ENCODE results near the gene DGCR8.
A peak's percentile ranks its signal among the peaks of the same experiment; 100 is the strongest.

DGCR8 gene

GRCh38 chr22:20135806-20136602 is 56.0 kb downstream of the DGCR8 start:
- no peak for DNase-seq

GRCh38 chr22:20136603-20136873 is 56.5 kb downstream of the DGCR8 start:
- DNase-seq, result no peak

GRCh38 chr22:20137113-20137512 is 57.1 kb downstream of the DGCR8 start:
- no peak for DNase-seq

- DNase-seq, result peak in 24 of 56 donors; percentile 8 to 72 (median 44)
Measured at GRCh38 chr22:20137671-20138416, 57.8 kb downstream of the DGCR8 start.

GRCh38 chr22:20138417-20138738 is 58.3 kb downstream of the DGCR8 start:
- peak in 6 of 56 donors; percentile 21 to 61 (median 50) for DNase-seq

GRCh38 chr22:20138868-20139267 is 58.8 kb downstream of the DGCR8 start:
- no peak for DNase-seq

DNA sequence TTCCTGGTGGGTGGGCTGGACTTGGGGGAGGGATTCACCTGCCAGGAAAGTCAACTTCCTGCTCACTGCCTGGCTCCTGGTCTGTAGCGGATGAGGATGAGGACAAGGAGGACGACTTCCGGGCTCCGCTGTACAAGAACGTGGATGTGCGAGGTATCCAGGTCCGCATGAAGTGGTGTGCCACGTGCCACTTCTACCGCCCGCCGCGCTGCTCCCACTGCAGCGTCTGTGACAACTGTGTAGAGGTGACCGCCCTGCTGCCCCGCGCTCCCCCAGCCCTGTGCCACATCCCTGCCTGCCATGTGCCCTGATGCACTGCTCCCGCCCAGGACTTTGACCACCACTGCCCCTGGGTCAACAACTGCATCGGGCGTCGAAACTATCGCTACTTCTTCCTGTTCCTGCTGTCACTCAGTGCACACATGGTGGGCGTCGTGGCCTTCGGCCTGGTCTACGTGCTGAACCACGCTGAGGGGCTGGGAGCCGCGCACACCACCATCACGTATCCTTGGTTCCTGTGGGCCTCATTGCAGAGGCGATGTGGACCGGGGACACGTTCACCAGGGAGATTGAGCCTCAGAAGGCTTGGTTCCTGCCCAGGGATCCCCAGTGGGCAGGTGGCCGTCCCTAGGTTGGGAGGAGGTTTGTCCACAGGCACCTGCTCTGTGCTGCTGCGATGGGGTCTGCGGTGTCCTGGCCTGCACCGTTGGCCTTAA is 59.5 kb downstream of the DGCR8 start:
- no peak for DNase-seq

DNA sequence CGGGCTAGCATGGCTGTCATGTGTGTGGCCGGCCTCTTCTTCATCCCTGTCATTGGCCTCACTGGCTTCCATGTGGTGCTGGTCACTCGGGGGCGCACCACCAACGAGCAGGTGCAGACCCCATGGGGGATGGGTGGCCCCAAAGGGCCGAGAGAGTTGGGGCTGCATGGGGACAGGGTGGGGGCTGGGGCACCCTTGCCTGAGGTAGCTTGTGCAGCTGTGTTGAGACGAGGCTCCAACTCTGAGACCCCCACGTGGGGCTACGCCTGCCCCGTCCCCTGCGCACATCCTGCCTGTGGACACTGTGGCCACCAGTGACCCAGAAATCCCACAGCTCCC is 60.0 kb downstream of the DGCR8 start:
- no peak for DNase-seq

DNA sequence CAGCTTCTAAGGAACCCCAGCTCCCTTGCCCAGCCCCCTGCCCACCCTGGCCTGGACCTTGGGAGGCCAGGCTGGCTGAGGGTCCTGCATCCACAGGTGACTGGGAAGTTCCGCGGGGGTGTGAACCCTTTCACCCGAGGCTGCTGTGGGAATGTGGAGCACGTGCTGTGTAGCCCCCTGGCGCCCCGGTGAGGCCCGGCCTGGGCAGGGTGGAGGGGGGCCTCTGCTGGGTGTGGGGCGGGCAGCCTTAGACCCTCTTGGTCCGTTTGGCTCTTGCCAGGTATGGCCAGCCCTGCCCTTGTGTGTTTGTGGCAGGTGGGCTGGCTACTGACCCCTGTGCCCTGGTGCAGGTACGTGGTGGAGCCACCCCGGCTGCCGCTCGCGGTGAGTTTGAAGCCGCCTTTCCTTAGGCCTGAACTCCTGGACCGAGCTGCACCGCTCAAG is 60.5 kb downstream of the DGCR8 start:
- no peak for DNase-seq

DNA sequence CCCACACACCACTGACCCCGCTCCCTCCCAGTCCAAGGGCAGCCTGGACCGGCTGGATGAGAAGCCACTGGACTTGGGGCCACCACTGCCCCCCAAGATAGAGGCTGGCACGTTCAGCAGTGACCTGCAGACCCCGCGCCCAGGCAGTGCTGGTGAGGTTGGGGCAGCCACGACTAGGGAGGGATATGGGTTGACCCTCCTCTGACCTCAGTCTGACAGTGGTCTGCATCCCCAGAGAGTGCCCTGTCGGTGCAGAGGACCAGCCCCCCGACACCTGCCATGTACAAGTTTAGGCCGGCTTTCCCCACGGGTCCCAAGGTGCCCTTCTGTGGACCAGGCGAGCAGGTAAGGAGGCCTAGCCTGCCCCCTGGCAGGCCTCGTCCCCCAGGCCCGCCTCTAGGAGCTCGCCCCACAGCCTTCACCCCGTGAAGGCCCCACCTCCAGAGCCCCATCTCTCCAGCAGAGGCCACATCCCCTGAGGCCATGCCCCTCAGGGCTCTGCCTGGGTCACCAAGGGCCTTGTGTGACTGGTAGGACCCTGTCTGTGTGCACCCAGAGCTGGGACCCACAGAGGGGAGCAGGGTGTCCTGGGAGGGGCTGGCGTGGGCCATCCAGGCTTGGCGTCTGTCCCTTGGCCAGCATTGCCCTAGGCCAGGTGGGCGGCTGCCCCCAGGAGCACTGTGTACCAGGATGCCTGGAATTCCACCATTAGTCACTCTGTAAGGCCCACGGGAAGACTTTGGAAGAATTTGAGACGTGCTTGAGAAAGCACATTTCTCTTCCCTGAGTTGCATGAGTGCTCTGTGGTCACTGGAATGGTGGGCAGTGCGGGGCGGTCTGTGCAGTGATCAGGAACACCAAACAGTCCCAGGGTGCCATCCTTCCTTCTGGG is 61.4 kb downstream of the DGCR8 start:
- no peak for DNase-seq

- no peak for DNase-seq
Measured at GRCh38 chr22:20142711-20143621, 62.9 kb downstream of the DGCR8 start.

GRCh38 chr22:20143883-20144665 is 64.0 kb downstream of the DGCR8 start:
- no peak for DNase-seq

DNA sequence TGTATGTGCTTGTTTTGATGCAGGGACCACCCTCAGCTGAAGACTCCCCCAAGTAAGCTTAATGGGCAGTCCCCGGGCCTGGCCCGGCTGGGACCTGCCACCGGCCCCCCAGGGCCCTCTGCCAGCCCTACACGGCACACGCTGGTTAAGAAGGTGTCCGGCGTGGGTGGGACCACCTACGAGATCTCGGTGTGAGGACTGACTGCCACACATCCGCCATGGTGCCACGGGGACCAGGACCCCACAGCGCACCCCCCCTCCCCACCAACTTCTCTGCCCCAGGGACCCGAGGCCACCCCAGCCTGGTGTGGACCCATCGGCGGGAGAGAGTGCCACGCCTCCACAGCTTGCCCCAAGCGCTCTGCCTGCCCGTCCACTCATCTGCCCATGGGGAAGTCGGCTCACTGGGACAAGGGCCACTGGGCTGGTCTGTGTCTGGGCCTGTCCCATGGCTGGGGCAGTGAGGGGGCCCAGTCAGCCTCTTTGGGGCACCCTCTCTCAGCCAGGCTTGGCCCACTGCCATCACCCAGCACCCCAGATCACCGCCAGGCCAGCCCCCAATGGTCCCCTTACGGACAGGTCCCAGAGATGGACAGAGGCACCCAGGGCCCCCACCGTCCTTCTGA is 65.3 kb downstream of the DGCR8 start:
- no peak for DNase-seq

DNA sequence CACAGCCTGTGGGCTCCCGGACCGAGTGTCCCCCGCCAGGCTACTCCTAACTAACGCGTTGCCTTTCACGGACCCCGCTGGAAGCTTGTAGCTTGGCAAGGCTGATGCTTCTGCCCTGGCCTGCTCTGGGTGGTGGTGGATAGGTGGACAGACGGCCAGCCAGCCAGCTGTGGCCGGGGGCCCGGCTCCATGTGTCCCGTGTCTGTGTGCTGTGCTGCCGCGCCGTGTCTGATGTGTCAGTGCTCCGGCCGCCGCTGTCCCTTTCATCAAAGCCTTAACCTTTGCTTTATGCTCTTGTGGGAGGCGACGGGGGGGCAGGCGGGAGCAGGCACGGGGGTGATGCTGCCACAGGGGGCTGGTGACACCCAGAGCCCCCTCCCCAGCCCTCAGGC is 65.8 kb downstream of the DGCR8 start:
- no peak for DNase-seq

GRCh38 chr22:20146777-20147176 is 66.7 kb downstream of the DGCR8 start:
- DNase-seq, result peak in 1 of 56 donors; percentile 32

GRCh38 chr22:20147237-20147988 is 67.4 kb downstream of the DGCR8 start:
- DNase-seq, result no peak

DNA sequence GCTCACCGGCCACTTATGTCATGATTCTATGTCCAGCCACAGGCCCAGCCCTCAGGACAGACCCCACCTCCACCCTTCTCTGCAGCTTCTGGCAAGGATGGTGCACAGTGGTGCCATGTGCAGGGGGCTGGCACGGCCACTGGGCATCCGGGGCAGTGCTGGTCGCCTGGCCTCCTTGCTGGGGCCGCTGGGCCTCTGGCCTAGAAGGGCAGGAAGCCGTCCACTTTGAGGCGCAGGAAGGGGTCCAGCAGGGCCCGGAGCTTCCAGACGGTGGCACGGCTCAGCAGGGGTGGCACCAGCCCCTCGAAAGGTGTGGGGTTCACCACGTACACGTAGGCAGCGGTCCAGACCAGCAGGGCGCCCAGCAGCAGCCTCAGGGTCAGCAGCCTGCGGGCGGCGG is 68.4 kb downstream of the DGCR8 start:
- peak in 1 of 56 donors; percentile 13 for DNase-seq

Measured in amygdala (tissue), 56 donors.